ENCODE data around the gene NANOS3.

The NANOS3 gene

GRCh38 chr19:13876834-13877233 is at the start of gene NANOS3:
NANOS3 (plus strand) TSS chr19:13877134; CDS start chr19:13877249, 115 bp downstream.
- DNase-seq: no peak

GRCh38 chr19:13827656-13828055 is 49.3 kb upstream of the NANOS3 start:
- DNase-seq: no peak

- DNase-seq: no peak
Measured at GRCh38 chr19:13830114-13830740, 46.7 kb upstream of the NANOS3 start.

GRCh38 chr19:13830741-13831536 is 46.0 kb upstream of the NANOS3 start:
- no peak for DNase-seq

GRCh38 chr19:13831537-13832467 is 45.1 kb upstream of the NANOS3 start:
- no peak for DNase-seq

GRCh38 chr19:13833330-13834243 is 43.3 kb upstream of the NANOS3 start:
- DNase-seq: peak; percentile 82

GRCh38 chr19:13834244-13835069 is 42.5 kb upstream of the NANOS3 start:
- no peak for DNase-seq

- no peak for DNase-seq
Measured at GRCh38 chr19:13835791-13836723, 40.9 kb upstream of the NANOS3 start.

GRCh38 chr19:13838435-13839129 is 38.4 kb upstream of the NANOS3 start:
- no peak for DNase-seq

GRCh38 chr19:13839130-13839937 is 37.6 kb upstream of the NANOS3 start:
- DNase-seq: no peak

- no peak for DNase-seq
Measured at GRCh38 chr19:13839938-13840304, 37.0 kb upstream of the NANOS3 start.

GRCh38 chr19:13840305-13841085 is 36.4 kb upstream of the NANOS3 start:
- no peak for DNase-seq

- DNase-seq: no peak
Measured at GRCh38 chr19:13841086-13841961, 35.6 kb upstream of the NANOS3 start.

- DNase-seq: no peak
Measured at GRCh38 chr19:13841962-13842290, 35.0 kb upstream of the NANOS3 start.

GRCh38 chr19:13842291-13843103 is 34.4 kb upstream of the NANOS3 start:
- no peak for DNase-seq

All from NCI-H1048 (cell line).